Uterus (tissue), 4 donors: ENCODE data around the gene DNAJB2. TPM values are rescaled to one million over a fixed set of nuclear protein-coding genes. Genes with fewer than 3 reads are reported as not detected.
"Not testable (repeated sequence)": the region's sequence is repeated elsewhere in the genome, so short reads cannot be mapped to it uniquely, and the experiment has no call there.

ENCODE experiments used
- DNase-seq, 2 donors: peaks; one replicate each; pipeline ENCODE4 v3.0.0-alpha.2; 2019 to 2020
- H3K27ac ChIP-seq, 2 donors: fragments of 200-600 bp; sonication (generic); 1 replicate in 1 of 2; 2 replicates in 1 of 2; pipeline ENCODE4 v1.5.1; 2016 to 2018
- H3K27me3 ChIP-seq, 2 donors: fragments of 200-600 bp; sonication (generic); one replicate each; pipeline ENCODE4 v1.5.1; 2018 to 2019; ENCODE audit warnings: control low read depth in 1 of 2
- H3K36me3 ChIP-seq, 2 donors: fragments of 200-600 bp; sonication (generic); one replicate each; pipeline ENCODE4 v1.5.1; 2019; ENCODE audit warnings: control low read depth in 1 of 2
- H3K4me1 ChIP-seq, 2 donors: fragments of 200-600 bp; sonication (generic); one replicate each; pipeline ENCODE4 v1.5.1; 2018 to 2019; ENCODE audit warnings: control low read depth in 1 of 2
- H3K4me3 ChIP-seq, 2 donors: fragments of 200-600 bp; sonication (generic); 1 replicate in 1 of 2; 2 replicates in 1 of 2; pipeline ENCODE4 v1.5.1; 2018 to 2019; ENCODE audit warnings: mild to moderate bottlenecking in 1 of 2
- H3K9me3 ChIP-seq, 2 donors: fragments of 200-600 bp; sonication (generic); one replicate each; pipeline ENCODE4 v1.5.1; 2019; ENCODE audit warnings: control low read depth in 1 of 2
- CTCF ChIP-seq, 4 experiments: fragments of 200-600 bp in 2 of 4; fragments of 450-650 bp in 2 of 4; sonication (generic) in 2 of 4; IDR thresholded peaks; one replicate each; pipeline ENCODE4 v1.5.1; 2016 to 2019; ENCODE audit warnings: antibody characterized with exemption in 4 of 4, mild to moderate bottlenecking in 2 of 4, moderate library complexity in 1 of 4
- POLR2A ChIP-seq, 2 donors: fragments of 450-650 bp; IDR thresholded peaks; one replicate each; pipeline ENCODE4 v1.6.1; 2016; ENCODE audit warnings: antibody characterized with exemption in 2 of 2, mild to moderate bottlenecking in 1 of 2, moderate library complexity in 1 of 2
- intact Hi-C: fragments of 100-400 bp; cut with DNase I; formaldehyde crosslinking; loops from one replicate; pipeline ENCODE4 v1.15.1; 2023; ENCODE audit warnings: low total_unique reads
- total RNA-seq, 4 donors: library from RNA; depleted of rRNA in 3 of 4; stranded (reverse); fragments of >200 nt in 3 of 4; gene quantifications; one replicate each; pipeline versions ENCODE4 v1.1.0 to v1.2.4, GENCODE V29; 2014 to 2023
- donor health status: DM: yes; HTN: yes; CAD: no.

DNAJB2 gene
- total RNA-seq, 4 donors from 2014 or later = 32.1 to 92.1 (median 69.1) TPM

- Histone ChIP-seq H3K4me3 (no peak overlapping the region), H3K27me3 (peaks cover 0 to 22% of the 10 kb centered on the region in 2 donors), H3K36me3 (no peaks in the 10 kb centered on the region), H3K9me3 (no peaks in the 10 kb centered on the region), H3K27ac (no peak overlapping the region), H3K4me1 (no peaks in the 10 kb centered on the region)
- intact Hi-C loops = no loop called here
- TF ChIP-seq CTCF (IDR thresholded peaks at IDR 0.05) (no peak), POLR2A (IDR thresholded peaks at IDR 0.05) (no peak)
- DNase-seq = no peak
Measured at GRCh38 chr2:219308142-219309101, 29.3 kb downstream of the DNAJB2 start.

- no peak for DNase-seq
- no peak within 1 kb of the TSS for H3K4me3 ChIP-seq
- TF ChIP-seq POLR2A (IDR thresholded peaks at IDR 0.05) = no peak
- no peak for TF ChIP-seq CTCF (IDR thresholded peaks at IDR 0.05)
- intact Hi-C loops = no loop called here
- no peaks in the 10 kb centered on the region for H3K36me3 ChIP-seq
- no peaks in the 10 kb centered on the region for H3K9me3 ChIP-seq
- H3K4me1 ChIP-seq = no peaks in the 10 kb centered on the region
- H3K27ac ChIP-seq = no peak within 1 kb of the TSS
- peaks cover 0 to 22% of the 10 kb centered on the region in 2 donors for H3K27me3 ChIP-seq
Measured at GRCh38 chr2:219309278-219309677, 30.1 kb downstream of the DNAJB2 start, which contains the start of gene PTPRN. Gene PTPRN, minus strand, starts transcription at chr2:219309401. Its CDS starts 69 bp downstream, at chr2:219309332.

- DNase-seq, H3K9me3 ChIP-seq, H3K36me3 ChIP-seq, H3K27ac ChIP-seq, H3K4me3 ChIP-seq, H3K4me1 ChIP-seq, intact Hi-C loops: not testable (repeated sequence)
- peaks cover 0 to 22% of the 10 kb centered on the region in 2 donors for H3K27me3 ChIP-seq
Measured at GRCh38 chr2:219312683-219313263, 33.6 kb downstream of the DNAJB2 start.

- H3K36me3 ChIP-seq = no peaks in the 10 kb centered on the region
- no peaks in the 10 kb centered on the region for H3K9me3 ChIP-seq
- no peaks in the 10 kb centered on the region for H3K4me1 ChIP-seq
- intact Hi-C loops = no loop called here
- H3K4me3 ChIP-seq = no peak overlapping the region
- H3K27me3 ChIP-seq = peaks cover 0 to 7% of the 10 kb centered on the region in 2 donors
- H3K27ac ChIP-seq = no peak overlapping the region
- no peak for DNase-seq
- TF ChIP-seq CTCF (IDR thresholded peaks at IDR 0.05) = no peak
Measured at GRCh38 chr2:219314804-219315468, 35.8 kb downstream of the DNAJB2 start.

- no peak for DNase-seq
- intact Hi-C loops = no loop called here
- Histone ChIP-seq H3K9me3 (no peaks in the 10 kb centered on the region), H3K27me3 (no peaks in the 10 kb centered on the region), H3K4me3 (no peak overlapping the region), H3K27ac (no peak overlapping the region), H3K36me3 (no peaks in the 10 kb centered on the region), H3K4me1 (no peaks in the 10 kb centered on the region)
- TF ChIP-seq POLR2A (IDR thresholded peaks at IDR 0.05) (no peak), CTCF (IDR thresholded peaks at IDR 0.05) (no peak)
Measured at GRCh38 chr2:219323434-219323833, 44.3 kb downstream of the DNAJB2 start.
